HG02981 (cell line): Measurements from ENCODE around the gene POU3F4.
A peak's percentile ranks its signal among the peaks of the same experiment; 100 is the strongest.

Experiments used
- ATAC-seq: cut with Tn5 transposase; IDR thresholded peaks from one replicate; pipeline ENCODE4 v1.9.1; 2021; ENCODE audit warnings: mild to moderate bottlenecking, moderate library complexity; ENCODE audit not compliant: unreplicated experiment

The POU3F4 gene

DNA sequence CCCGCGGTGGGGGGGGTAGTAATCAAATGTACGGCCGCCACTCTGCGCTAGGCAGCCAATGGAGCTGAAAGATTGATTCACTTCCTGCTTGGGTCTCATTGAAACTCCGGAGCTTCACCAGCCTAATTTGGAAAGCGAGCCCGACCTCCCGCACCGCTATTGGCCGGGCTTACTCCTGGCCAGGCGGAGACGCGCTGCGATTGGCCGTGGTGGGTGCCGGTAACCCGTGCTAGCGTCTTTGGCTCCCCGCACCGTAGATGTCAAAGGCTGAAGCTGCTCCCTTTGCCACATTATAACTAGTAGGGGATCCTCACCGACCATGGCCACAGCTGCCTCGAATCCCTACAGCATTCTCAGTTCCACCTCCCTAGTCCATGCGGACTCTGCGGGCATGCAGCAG, at the start of gene POU3F4:
Gene POU3F4, plus strand, starts transcription at position 285 of the 400 bp plus-strand sequence. Its CDS starts 35 bp downstream, at position 320.
- ATAC-seq, result no peak

DNA sequence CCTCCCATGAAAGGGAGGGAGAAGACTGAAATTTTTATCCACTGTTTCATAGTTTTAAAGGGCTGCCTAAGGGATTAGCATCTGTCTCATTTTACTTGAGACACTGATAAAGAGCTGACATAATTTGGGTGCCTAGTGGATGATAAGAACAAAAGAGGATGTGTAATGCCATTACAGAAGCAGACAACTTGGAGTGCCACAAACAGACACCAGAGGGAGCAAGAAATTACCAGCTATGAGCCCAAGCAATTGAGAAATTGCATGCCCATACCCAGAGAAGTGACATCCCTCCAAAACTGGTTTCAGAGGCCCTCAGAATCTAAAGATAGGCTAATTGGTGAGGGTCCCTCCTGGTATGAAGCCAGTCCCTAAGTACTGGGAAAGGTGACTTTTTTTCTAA, 38.5 kb upstream of the POU3F4 start:
- ATAC-seq, result peak; percentile 81

DNA sequence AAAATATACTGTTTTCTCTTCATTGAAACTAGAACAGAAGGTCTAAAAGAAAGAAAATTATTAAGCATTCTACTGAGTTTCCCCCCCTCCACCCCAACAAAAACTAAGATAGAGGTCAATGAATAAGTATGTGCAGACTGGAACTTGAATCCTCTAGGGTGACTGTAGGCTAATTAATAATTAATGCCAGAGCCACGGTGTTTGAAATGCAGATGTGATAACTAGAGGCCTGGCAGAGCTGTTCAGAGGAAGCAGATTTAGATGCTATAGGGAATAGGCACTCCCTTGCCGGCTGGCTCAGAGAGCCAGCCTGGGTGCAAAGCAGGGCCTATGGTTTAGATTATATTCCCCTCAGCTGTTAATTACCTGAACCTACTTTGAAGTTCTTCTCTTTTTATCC, 12.2 kb upstream of the POU3F4 start:
- no peak for ATAC-seq

DNA sequence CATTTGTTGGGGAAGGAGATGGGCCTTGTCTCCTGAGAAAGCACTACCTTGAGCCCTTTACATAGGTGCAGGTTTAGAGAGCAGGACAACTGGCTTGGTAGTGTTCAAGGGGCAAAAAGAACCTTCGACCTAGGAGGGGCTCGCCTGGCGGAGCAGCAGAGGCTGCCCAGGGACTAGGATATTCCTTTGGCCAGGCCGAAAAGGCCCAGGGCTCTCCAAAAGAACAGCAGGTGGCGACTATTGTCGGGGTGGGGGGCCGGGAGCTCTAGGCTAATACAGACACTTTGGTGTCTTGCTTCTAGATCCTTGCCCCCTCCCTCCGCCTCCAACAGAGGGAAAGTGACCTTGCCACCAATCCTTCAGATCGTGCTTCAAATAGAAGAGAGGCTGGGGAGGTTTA, 7.1 kb upstream of the POU3F4 start:
- no peak for ATAC-seq

DNA sequence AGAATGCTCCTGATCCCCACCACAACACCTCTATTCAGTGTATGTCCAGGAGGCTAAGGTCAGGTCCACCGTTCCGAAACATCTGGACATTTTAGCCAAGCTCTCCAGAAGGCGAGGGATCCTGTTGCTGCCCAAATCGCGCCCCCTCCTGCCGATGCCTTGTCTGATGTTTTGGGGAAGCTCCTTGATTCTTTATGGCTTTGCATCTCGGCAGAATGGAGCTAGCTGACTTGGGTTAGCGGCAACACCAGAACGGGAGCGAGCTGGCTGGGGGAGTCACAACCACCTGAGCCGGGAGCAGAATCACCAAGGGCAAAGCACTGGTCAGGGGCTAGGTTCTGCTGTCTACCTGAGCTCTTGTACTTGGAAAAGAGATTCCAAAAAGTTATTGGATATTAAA, 6.6 kb upstream of the POU3F4 start:
- no peak for ATAC-seq

DNA sequence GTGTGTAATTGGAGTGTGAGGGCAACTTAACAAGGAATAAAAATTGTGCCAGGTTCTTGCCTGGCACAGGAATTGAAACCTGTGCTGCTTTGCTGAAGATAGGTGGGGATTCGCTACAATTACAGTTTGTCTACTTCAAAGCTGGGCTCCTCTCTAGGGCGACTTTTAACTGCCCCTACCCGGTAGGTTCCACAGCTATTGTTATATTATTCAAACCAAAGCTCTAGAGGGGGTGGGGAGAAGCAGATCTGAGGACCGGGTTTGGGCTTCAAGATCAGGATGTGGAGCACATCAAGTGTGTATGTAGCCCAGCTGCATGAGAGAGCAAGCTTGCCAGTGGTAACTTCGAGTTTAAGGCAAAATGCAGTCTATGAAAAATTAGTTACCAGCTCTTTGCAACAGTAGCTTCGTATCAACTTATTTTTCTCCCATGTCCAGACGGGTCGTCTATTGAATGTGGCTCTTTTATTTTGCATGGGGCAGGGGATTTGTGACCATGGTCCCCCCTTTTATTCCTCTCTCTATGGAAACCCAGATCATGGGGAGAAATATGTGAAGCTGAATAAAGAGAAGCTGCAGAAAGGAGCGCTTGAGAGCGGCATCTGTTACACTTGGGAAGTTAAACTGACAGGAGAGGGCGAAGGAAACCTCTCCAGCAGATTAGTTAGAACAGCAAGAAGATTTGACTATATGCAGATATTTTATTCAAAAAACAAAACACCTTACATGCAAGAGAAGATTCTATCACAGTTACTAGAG, 3.2 kb upstream of the POU3F4 start:
- ATAC-seq, result no peak

DNA sequence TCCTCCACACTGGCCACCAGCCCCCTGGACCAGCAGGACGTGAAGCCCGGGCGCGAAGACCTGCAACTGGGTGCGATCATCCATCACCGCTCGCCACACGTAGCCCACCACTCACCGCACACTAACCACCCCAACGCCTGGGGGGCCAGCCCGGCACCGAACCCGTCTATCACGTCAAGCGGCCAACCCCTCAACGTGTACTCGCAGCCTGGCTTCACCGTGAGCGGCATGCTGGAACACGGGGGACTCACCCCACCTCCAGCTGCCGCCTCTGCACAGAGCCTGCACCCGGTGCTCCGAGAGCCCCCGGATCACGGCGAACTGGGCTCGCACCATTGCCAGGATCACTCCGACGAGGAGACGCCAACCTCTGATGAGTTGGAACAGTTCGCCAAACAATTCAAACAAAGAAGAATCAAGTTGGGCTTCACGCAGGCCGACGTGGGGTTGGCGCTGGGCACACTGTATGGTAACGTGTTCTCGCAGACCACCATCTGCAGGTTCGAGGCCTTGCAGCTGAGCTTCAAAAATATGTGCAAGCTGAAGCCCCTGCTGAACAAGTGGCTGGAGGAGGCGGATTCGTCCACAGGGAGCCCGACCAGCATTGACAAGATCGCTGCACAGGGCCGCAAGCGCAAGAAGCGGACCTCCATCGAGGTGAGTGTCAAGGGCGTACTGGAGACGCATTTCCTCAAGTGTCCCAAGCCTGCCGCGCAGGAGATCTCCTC, 600 bp downstream of the POU3F4 start:
- ATAC-seq, result no peak

DNA sequence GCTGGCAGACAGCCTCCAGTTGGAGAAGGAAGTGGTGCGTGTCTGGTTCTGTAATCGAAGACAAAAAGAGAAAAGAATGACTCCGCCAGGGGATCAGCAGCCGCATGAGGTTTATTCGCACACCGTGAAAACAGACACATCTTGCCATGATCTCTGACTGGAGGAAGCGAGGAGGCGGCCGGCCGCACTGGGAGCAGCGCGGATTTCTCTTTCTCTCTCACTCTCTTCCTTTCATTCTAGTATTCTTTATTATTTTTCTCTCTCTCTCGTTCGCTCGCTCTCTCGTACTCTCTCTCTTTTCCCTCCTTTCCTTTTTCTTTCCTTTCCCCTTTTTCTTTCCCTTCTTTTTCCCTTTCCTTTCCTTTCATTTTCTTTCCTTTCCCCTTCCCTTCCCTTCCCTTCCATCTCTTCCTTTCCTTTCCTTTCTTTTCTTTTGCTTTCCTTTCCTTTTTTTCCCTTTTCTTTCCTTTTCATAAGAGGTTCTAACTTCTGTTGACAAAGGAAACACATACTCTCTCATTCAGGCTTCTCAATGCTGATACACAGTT, 1.2 kb downstream of the POU3F4 start:
- ATAC-seq, result no peak

DNA sequence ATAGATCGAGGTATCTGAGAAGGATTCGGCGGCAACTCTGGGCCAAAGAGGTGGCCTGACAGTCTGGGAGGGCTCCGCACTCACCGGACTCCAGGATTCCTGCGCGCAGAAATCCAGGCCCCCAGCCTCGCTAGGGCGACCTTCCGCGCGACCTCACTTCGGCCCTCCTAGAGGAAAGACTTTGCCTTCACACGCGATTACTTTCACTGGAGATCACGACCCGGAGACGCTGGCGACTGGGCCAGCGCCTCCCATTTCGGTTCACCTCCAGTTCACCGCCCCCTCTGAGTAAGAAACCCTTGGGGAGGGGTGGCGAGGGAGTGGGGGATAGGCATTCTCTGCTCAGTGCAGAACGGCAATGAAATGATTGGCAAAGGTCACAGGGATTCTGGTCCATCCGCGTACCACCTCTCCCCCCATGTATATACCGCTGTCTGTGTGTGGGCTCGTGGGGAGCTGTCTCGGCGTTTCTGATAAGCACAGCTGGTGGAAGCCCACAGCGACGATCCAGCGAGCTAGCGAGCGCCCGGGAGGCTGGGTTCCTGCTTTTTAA, 2.5 kb downstream of the POU3F4 start:
- no peak for ATAC-seq

DNA sequence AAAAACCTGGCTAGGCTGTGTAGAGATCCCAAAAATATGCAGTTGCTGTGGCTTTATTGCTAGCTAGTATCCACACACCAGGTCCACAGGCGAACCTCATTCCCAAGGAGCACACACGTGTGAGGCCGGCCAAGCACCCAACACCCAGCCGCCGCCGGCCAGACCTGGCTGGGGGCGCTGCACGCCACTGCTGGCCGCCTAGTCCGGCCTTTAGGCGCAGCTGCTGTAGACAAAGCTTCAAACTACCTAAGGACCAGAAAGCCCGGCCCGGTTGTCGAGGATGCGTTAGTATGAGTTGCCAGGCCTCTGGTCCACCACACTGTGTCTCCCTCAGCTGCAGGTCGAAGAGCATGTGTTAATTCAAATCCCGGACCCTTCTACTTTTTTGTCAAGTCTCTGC, 3.1 kb downstream of the POU3F4 start:
- ATAC-seq, result no peak

DNA sequence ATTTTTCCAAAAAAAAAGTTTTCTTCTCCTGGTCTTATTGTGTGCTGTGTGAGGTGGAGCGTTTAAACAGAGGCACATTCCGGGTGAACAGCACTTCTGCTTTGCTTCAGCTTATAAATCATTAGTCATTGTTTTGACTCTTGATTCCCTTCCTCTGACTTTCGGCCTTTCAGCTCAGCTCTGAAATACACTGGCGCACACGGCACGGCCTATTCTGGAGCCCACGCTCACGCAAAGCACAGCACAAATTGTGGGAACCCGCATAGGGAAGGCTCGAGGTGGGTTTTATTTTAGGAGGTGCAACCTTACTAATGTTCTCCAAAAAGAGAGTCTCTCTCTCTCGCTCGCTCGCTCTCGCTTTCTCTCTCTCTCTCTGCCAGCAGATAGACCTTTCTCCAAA, 4.0 kb downstream of the POU3F4 start:
- ATAC-seq, result no peak

DNA sequence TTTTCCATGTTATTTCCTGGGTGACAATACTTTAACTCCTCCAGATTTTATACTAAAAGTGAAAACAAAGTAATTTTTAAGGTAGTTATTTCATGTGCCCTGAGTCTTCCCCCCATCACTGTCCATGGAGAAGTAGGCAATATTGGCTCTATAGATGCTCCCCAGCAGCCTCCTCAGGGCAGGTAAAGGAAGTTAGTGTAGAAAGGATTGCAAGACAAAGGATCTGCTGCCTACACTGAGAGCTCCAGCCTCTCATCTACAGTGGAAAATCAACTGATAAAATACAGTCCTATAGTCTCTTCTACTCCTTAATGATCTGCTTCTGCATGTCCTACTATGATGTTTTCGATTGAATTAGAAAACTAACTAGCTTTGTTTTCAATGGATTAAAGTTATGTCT, 8.5 kb downstream of the POU3F4 start:
- no peak for ATAC-seq

DNA sequence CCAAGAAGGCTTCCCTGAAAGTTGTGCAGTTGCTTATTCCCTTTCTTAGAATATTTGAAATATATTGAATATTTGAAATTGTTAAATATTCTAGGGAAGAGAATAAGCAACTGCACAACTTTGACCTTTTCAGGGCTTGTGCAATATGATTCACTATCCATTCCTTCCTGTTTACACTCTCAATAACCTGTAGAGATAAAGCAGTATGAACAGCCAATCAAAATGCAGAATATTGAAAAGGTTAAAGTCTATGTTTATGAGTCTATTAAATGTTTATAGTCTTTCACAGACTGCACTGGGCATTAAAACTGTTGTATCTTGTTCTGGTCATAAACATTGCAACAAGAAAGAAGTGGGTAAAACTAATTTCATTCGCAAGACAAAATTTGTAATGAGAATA, 13.8 kb downstream of the POU3F4 start:
- ATAC-seq, result no peak

DNA sequence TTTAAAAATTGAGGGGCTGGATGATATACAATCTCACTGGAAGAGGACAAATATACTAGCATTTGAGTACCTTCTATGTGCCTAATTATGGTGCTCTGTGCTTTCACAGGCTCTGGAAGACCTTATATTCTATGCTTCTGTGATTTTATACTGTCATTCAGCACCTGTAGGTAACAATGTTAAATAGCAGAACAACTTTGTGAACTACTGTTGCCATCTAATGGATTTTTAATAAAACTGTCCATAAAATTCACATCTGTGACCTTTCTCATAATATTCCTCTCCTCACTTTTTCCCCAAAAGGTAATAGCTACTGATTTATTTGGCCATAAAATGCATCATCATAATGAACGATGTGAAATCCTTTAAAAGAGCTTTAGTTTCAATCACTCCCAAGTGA, 21.9 kb downstream of the POU3F4 start:
- ATAC-seq, result no peak

DNA sequence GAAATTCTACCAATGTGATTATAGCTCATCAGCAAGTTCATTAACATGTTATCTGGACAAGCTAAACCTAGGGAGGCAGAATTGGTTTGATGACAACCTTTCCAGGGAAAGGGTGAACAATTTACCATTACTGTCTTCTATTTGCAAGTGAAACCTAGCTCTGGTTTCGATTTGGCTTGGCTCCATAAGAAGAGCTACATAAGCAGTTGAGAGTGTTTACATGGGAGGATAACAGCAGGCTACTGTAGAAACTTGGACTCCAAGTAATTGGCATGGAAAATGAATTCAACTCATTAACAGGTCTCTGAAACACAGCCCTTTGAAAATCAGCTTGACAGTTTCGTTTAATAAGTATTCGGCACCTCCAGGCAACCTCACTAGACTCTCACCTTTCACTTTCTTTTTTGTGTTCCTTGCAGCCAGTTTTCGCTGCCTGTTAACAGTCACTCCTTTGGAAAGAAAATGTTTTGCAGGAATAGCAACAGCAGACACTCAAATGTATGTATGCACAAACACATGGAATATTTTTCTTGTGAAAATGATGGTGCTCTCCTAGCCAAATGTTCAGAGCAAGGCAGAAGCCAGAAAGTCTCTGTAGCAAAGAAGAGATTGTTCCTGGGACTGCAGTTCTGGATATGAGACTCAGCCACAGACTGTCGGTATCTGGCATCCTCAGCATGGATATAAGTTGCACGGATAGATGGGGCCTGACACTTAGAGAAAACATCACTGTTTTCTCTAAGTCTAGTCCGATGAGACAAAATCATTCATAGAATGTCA, 27.5 kb downstream of the POU3F4 start:
- no peak for ATAC-seq
